HEK293T (cell line): ENCODE data around the gene TMC1.

Source experiments
- FOXM1 ChIP-seq: fragments of 450-650 bp; IDR thresholded peaks from 2 replicates; pipeline ENCODE4 v1.6.1; 2017; ENCODE audit warnings: mild to moderate bottlenecking, borderline replicate concordance
- LEF1 ChIP-seq: fragments of 450-650 bp; IDR thresholded peaks from 2 replicates; pipeline ENCODE4 v1.6.1; 2017; ENCODE audit warnings: mild to moderate bottlenecking, borderline replicate concordance
- TARDBP ChIP-seq: fragments of 450-650 bp; IDR thresholded peaks from 2 replicates; pipeline ENCODE4 v1.6.1; 2016

DNA sequence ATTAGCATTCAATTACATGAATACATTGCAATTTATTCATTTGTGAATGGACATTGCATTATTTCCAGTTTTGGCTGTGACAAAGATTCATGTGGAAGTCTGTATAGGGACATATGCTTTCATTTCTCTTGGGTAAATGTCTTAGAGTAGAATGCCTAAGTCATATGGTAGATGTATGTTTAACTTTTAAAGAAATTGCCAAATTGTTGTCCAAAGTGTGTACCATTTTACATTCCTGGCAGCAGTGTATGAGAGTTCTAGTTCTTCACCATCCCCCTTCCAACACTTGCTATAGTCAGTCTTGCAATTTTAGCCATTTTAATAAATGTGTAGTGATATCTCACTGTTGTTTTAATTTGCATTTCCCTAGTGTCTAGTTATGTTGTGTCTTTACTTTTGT is 122.2 kb downstream of the TMC1 start:
- TF ChIP-seq FOXM1 (no peak), LEF1 (no peak), TARDBP (no peak)
